HepG2 (cell line): ENCODE measurements around the gene SLC34A3. TPM values are rescaled to one million over a fixed set of nuclear protein-coding genes. Genes with fewer than 3 reads are reported as not detected.
A peak's percentile ranks its signal among the peaks of the same experiment; 100 is the strongest.

Experiments
- GABPB1 ChIP-seq: IDR thresholded peaks from 2 replicates; pipeline ENCODE4 v1.6.1; 2016; ENCODE audit warnings: mild to moderate bottlenecking, missing genetic modification reagents, moderate library complexity, missing compliant biosample characterization
- GATA4 ChIP-seq: sonication (generic); IDR thresholded peaks from 2 replicates; pipeline ENCODE4 v1.6.1; 2016; ENCODE audit warnings: antibody characterized with exemption, low read depth, borderline replicate concordance
- MAFF ChIP-seq: IDR thresholded peaks from 2 replicates; pipeline ENCODE4 v1.6.1; 2011; ENCODE audit warnings: low read depth, low read length, improper control_type of control experiment
- MIER2 ChIP-seq: IDR thresholded peaks from 2 replicates; pipeline ENCODE4 v1.6.1; 2016; ENCODE audit warnings: missing biosample characterization, missing genetic modification reagents
- NFKBIZ ChIP-seq: IDR thresholded peaks from 2 replicates; pipeline ENCODE4 v1.6.1; 2018; ENCODE audit warnings: missing genetic modification reagents, missing compliant biosample characterization
- NR2F1 ChIP-seq, 2 experiments: fragments of 450-650 bp in 1 of 2; formaldehyde crosslinking in 1 of 2; IDR thresholded peaks; 2 replicates each; pipeline versions ENCODE4 v1.5.0 to v1.6.1; 2016 to 2020; ENCODE audit warnings: mild to moderate bottlenecking in 1 of 2, missing compliant biosample characterization in 1 of 2, missing genetic modification reagents in 1 of 2, moderate library complexity in 1 of 2
- PHB2 ChIP-seq: fragments of 450-650 bp; IDR thresholded peaks from 2 replicates; pipeline ENCODE4 v1.6.1; 2018; ENCODE audit not compliant: partially characterized antibody
- PHF20 ChIP-seq: sonication (generic); formaldehyde crosslinking; IDR thresholded peaks from 2 replicates; pipeline ENCODE4 v1.5.0; 2020; ENCODE audit warnings: mild to moderate bottlenecking, missing genetic modification reagents
- SNAPC2 ChIP-seq: sonication (generic); formaldehyde crosslinking; IDR thresholded peaks from 2 replicates; pipeline ENCODE4 v1.8.1; 2022; ENCODE audit warnings: mild to moderate bottlenecking, missing genetic modification reagents
- ZBTB7A ChIP-seq: sonication (generic); formaldehyde crosslinking; IDR thresholded peaks from 2 replicates; pipeline ENCODE4 v1.8.0; 2022; ENCODE audit warnings: mild to moderate bottlenecking, missing genetic modification reagents
- ZC3H13 ChIP-seq: sonication (generic); formaldehyde crosslinking; IDR thresholded peaks from 2 replicates; pipeline ENCODE4 v1.8.1; 2023; ENCODE audit warnings: mild to moderate bottlenecking, missing genetic modification reagents, moderate library complexity
- ZNF160 ChIP-seq: sonication (generic); formaldehyde crosslinking; IDR thresholded peaks from 2 replicates; pipeline ENCODE4 v1.8.0; 2022; ENCODE audit warnings: mild to moderate bottlenecking, inconsistent platforms, missing genetic modification reagents
- ZNF225 ChIP-seq: sonication (generic); formaldehyde crosslinking; IDR thresholded peaks from 2 replicates; pipeline ENCODE4 v1.4.0; 2020; ENCODE audit warnings: mild to moderate bottlenecking, missing genetic modification reagents
- ZNF274 ChIP-seq: sonication (generic); formaldehyde crosslinking; IDR thresholded peaks from 2 replicates; pipeline ENCODE4 v1.5.1; 2020; ENCODE audit warnings: mild to moderate bottlenecking, missing genetic modification reagents
- ZNF605 ChIP-seq: sonication (generic); formaldehyde crosslinking; IDR thresholded peaks from 2 replicates; pipeline ENCODE4 v1.8.0; 2022; ENCODE audit warnings: mild to moderate bottlenecking, missing genetic modification reagents
- ZNF615 ChIP-seq: sonication (generic); formaldehyde crosslinking; IDR thresholded peaks from 2 replicates; pipeline ENCODE4 v1.5.0; 2020; ENCODE audit warnings: mild to moderate bottlenecking, missing genetic modification reagents, borderline replicate concordance
- ZNF749 ChIP-seq: sonication (generic); formaldehyde crosslinking; IDR thresholded peaks from 2 replicates; pipeline ENCODE4 v1.8.0; 2022; ENCODE audit warnings: mild to moderate bottlenecking, missing genetic modification reagents, moderate library complexity, borderline replicate concordance
- polyA plus RNA-seq, 8 experiments: library from polyadenylated mRNA; depleted of rRNA in 3 of 8; stranded (reverse) in 7 of 8; unstranded in 1 of 8; fragments of >200 nt; fragmentation: Illumina TruSeq in 4 of 8; extraction: Trizol in 4 of 8; gene quantifications; 2 replicates each; pipeline versions ENCODE4 v1.2.1 to v1.2.3, GENCODE V29; 2011 to 2016; ENCODE audit warnings: low read depth in 4 of 8, missing spikeins in 1 of 8, mixed read lengths in 1 of 8; ENCODE audit not compliant: insufficient read depth in 1 of 8
- total RNA-seq, 5 experiments: library from RNA; depleted of rRNA; stranded (reverse); fragments of >200 nt; fragmentation: Illumina TruSeq; extraction: Trizol; gene quantifications; 2 replicates each; pipeline ENCODE4 v1.2.3, GENCODE V29; 2016; ENCODE audit warnings: low read depth in 1 of 5
- TF ChIP-seq, protein P1 (sequence below): sonication (generic); formaldehyde crosslinking; IDR thresholded peaks from 2 replicates; pipeline ENCODE4 v1.9.0; 2022; ENCODE audit warnings: low read depth, missing genetic modification reagents
- TF ChIP-seq, protein P2 (sequence below): sonication (generic); formaldehyde crosslinking; IDR thresholded peaks from 2 replicates; pipeline ENCODE4 v1.4.0; 2020; ENCODE audit warnings: mild to moderate bottlenecking, missing genetic modification reagents
- TF ChIP-seq, protein P3 (sequence below): sonication (generic); formaldehyde crosslinking; IDR thresholded peaks from 2 replicates; pipeline ENCODE4 v1.8.0; 2022; ENCODE audit warnings: missing genetic modification reagents, mild to moderate bottlenecking, borderline replicate concordance
- TF ChIP-seq, protein P4 (sequence below): sonication (generic); formaldehyde crosslinking; IDR thresholded peaks from 2 replicates; pipeline ENCODE4 v1.4.0; 2020; ENCODE audit warnings: missing genetic modification reagents
- TF ChIP-seq, protein P5 (sequence below): sonication (generic); formaldehyde crosslinking; IDR thresholded peaks from 2 replicates; pipeline ENCODE4 v1.5.0; 2020; ENCODE audit warnings: mild to moderate bottlenecking, missing genetic modification reagents
- TF ChIP-seq, protein P6 (sequence below): sonication (generic); formaldehyde crosslinking; IDR thresholded peaks from 2 replicates; pipeline ENCODE4 v1.8.1; 2023; ENCODE audit warnings: mild to moderate bottlenecking, missing genetic modification reagents

SLC34A3 gene
- total and polyA plus RNA-seq, 2 of the 13 experiments (the other 11 are each of a cell fraction or from before 2014, with no cell fraction given) = 0.07 to 1.0 TPM

DNA sequence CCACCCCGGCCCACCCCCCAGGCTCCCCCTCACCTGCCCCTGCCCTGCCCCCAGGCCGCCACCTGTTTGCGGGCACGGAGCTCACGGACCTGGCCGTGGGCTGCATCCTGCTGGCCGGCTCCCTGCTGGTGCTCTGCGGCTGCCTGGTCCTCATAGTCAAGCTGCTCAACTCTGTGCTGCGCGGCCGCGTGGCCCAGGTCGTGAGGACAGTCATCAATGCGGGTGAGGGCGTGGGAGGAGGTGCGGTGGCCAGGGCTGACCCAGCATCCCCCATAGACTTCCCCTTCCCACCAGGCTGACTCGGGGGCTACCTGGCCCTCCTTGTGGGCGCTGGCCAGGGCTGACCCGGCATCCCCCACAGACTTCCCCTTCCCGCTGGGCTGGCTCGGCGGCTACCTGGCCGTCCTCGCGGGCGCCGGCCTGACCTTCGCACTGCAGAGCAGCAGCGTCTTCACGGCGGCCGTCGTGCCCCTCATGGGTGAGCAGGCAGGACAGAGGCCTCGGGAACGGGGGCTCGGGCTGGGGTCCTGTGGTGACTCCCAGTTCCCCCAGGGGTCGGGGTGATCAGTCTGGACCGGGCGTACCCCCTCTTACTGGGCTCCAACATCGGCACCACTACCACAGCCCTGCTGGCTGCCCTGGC is 3.5 kb downstream of the SLC34A3 start (continued):
- TF ChIP-seq, protein P1, sequence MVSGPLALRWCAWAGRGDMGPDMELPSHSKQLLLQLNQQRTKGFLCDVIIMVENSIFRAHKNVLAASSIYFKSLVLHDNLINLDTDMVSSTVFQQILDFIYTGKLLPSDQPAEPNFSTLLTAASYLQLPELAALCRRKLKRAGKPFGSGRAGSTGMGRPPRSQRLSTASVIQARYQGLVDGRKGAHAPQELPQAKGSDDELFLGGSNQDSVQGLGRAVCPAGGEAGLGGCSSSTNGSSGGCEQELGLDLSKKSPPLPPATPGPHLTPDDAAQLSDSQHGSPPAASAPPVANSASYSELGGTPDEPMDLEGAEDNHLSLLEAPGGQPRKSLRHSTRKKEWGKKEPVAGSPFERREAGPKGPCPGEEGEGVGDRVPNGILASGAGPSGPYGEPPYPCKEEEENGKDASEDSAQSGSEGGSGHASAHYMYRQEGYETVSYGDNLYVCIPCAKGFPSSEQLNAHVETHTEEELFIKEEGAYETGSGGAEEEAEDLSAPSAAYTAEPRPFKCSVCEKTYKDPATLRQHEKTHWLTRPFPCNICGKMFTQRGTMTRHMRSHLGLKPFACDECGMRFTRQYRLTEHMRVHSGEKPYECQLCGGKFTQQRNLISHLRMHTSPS (CRISPR knock-in tag) = no peak
- TF ChIP-seq, protein P2, sequence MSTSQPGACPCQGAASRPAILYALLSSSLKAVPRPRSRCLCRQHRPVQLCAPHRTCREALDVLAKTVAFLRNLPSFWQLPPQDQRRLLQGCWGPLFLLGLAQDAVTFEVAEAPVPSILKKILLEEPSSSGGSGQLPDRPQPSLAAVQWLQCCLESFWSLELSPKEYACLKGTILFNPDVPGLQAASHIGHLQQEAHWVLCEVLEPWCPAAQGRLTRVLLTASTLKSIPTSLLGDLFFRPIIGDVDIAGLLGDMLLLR = no peak
- TF ChIP-seq MIER2 (CRISPR knock-in tag) = no peak
- no peak for TF ChIP-seq ZNF225
- TF ChIP-seq, protein P3, sequence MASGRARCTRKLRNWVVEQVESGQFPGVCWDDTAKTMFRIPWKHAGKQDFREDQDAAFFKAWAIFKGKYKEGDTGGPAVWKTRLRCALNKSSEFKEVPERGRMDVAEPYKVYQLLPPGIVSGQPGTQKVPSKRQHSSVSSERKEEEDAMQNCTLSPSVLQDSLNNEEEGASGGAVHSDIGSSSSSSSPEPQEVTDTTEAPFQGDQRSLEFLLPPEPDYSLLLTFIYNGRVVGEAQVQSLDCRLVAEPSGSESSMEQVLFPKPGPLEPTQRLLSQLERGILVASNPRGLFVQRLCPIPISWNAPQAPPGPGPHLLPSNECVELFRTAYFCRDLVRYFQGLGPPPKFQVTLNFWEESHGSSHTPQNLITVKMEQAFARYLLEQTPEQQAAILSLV (CRISPR knock-in tag) = peak; percentile 28; the same call in 1 of the 2 replicates
- TF ChIP-seq PHF20 = no peak
- TF ChIP-seq PHB2 = no peak
- TF ChIP-seq ZNF160 (CRISPR knock-in tag) = no peak
- TF ChIP-seq NR2F1 (CRISPR knock-in tag; IDR thresholded peaks at IDR 0.05) = no peak
- TF ChIP-seq, protein P4, sequence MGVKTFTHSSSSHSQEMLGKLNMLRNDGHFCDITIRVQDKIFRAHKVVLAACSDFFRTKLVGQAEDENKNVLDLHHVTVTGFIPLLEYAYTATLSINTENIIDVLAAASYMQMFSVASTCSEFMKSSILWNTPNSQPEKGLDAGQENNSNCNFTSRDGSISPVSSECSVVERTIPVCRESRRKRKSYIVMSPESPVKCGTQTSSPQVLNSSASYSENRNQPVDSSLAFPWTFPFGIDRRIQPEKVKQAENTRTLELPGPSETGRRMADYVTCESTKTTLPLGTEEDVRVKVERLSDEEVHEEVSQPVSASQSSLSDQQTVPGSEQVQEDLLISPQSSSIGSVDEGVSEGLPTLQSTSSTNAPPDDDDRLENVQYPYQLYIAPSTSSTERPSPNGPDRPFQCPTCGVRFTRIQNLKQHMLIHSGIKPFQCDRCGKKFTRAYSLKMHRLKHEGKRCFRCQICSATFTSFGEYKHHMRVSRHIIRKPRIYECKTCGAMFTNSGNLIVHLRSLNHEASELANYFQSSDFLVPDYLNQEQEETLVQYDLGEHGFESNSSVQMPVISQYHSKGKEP = no peak
- TF ChIP-seq ZBTB7A (CRISPR knock-in tag) = 0 out of 2 replicates have a peak, but pooled peaks have one; percentile 26
- TF ChIP-seq, protein P5, sequence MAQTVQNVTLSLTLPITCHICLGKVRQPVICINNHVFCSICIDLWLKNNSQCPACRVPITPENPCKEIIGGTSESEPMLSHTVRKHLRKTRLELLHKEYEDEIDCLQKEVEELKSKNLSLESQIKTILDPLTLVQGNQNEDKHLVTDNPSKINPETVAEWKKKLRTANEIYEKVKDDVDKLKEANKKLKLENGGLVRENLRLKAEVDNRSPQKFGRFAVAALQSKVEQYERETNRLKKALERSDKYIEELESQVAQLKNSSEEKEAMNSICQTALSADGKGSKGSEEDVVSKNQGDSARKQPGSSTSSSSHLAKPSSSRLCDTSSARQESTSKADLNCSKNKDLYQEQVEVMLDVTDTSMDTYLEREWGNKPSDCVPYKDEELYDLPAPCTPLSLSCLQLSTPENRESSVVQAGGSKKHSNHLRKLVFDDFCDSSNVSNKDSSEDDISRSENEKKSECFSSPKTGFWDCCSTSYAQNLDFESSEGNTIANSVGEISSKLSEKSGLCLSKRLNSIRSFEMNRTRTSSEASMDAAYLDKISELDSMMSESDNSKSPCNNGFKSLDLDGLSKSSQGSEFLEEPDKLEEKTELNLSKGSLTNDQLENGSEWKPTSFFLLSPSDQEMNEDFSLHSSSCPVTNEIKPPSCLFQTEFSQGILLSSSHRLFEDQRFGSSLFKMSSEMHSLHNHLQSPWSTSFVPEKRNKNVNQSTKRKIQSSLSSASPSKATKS = no peak
- TF ChIP-seq ZNF274 (CRISPR knock-in tag) = no peak
- TF ChIP-seq GABPB1 (CRISPR knock-in tag) = peak; percentile 52; the same call in 1 of the 2 replicates
- no peak for TF ChIP-seq MAFF
- TF ChIP-seq ZNF605 (CRISPR knock-in tag) = no peak
- no peak for TF ChIP-seq ZNF749 (CRISPR knock-in tag)
- no peak for TF ChIP-seq ZNF615 (CRISPR knock-in tag)
- TF ChIP-seq, protein P6, sequence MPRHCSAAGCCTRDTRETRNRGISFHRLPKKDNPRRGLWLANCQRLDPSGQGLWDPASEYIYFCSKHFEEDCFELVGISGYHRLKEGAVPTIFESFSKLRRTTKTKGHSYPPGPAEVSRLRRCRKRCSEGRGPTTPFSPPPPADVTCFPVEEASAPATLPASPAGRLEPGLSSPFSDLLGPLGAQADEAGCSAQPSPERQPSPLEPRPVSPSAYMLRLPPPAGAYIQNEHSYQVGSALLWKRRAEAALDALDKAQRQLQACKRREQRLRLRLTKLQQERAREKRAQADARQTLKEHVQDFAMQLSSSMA (CRISPR knock-in tag) = no peak
- peak; percentile 76 for TF ChIP-seq ZC3H13 (CRISPR knock-in tag)
- no peak for TF ChIP-seq SNAPC2 (CRISPR knock-in tag)
- no peak for TF ChIP-seq NFKBIZ (CRISPR knock-in tag)
- TF ChIP-seq GATA4 = no peak
